A549 (cell line): Measurements from ENCODE around the gene IPP.
"Not testable (repeated sequence)": the region's sequence is repeated elsewhere in the genome, so short reads cannot be mapped to it uniquely, and the experiment has no call there.

Source experiments
- CTCF ChIP-seq: fragments of >200 bp; sonication (Bioruptor Twin); formaldehyde crosslinking; IDR thresholded peaks from 3 replicates; pipeline ENCODE4 v1.5.1; 2016
- EP300 ChIP-seq, 2 experiments: fragments of >200 bp; sonication (Bioruptor Twin); formaldehyde crosslinking; IDR thresholded peaks; 2 replicates in 1 of 2; 3 replicates in 1 of 2; pipeline ENCODE4 v1.6.1; 2016 to 2017
- HDAC2 ChIP-seq: fragments of 200-600 bp; sonication (generic); IDR thresholded peaks from 2 replicates; pipeline ENCODE4 v1.6.1; 2016
- PHF8 ChIP-seq: fragments of 200-600 bp; sonication (generic); IDR thresholded peaks from 2 replicates; pipeline ENCODE4 v1.6.1; 2016; ENCODE audit warnings: low read depth, mild to moderate bottlenecking, antibody characterized with exemption, moderate library complexity, borderline replicate concordance
- POLR2A ChIP-seq: IDR thresholded peaks from 2 replicates; pipeline ENCODE4 v1.6.1; 2012; ENCODE audit warnings: mild to moderate bottlenecking, low read length
- POLR2AphosphoS2 ChIP-seq: conservative IDR thresholded peaks from 2 replicates; pipeline ENCODE4 v1.6.1; 2012; ENCODE audit warnings: low read length, improper control_type of control experiment, inconsistent platforms
- SMC3 ChIP-seq: fragments of >200 bp; sonication (Bioruptor Twin); formaldehyde crosslinking; IDR thresholded peaks from 3 replicates; pipeline ENCODE4 v1.6.1; 2018; ENCODE audit warnings: inconsistent platforms
- USF2 ChIP-seq: fragments of 450-650 bp; IDR thresholded peaks from 2 replicates; pipeline ENCODE4 v1.6.1; 2014; ENCODE audit warnings: antibody characterized with exemption
- TF ChIP-seq, protein P1 (sequence below): IDR thresholded peaks from 2 replicates; pipeline ENCODE4 v1.6.1; 2012

- not testable (repeated sequence) for TF ChIP-seq PHF8; CTCF; POLR2AphosphoS2; EP300 (IDR thresholded peaks at IDR 0.05); HDAC2; SMC3; POLR2A; USF2
- TF ChIP-seq, protein P1, sequence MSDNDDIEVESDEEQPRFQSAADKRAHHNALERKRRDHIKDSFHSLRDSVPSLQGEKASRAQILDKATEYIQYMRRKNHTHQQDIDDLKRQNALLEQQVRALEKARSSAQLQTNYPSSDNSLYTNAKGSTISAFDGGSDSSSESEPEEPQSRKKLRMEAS = not testable (repeated sequence)
These were observed 73.9 kb downstream of the IPP start for GRCh38 chr1:45676553-45676952.
